K562 (cell line): ENCODE data around the gene KRTAP1-1. TPM values are rescaled to one million over a fixed set of nuclear protein-coding genes. Genes with fewer than 3 reads are reported as not detected.
A peak's percentile ranks its signal among the peaks of the same experiment; 100 is the strongest.

Experiments used
- ATF6 ChIP-seq: sonication (generic); formaldehyde crosslinking; IDR thresholded peaks from 2 replicates; pipeline ENCODE4 v1.4.0; 2020; ENCODE audit warnings: mild to moderate bottlenecking, missing genetic modification reagents
- DPF2 ChIP-seq: fragments of 450-650 bp; IDR thresholded peaks from 2 replicates; pipeline ENCODE4 v1.6.1; 2016
- ETV1 ChIP-seq: fragments of 450-650 bp; conservative IDR thresholded peaks from 2 replicates; pipeline ENCODE4 v1.6.1; 2016; ENCODE audit warnings: missing genetic modification characterization, control low read depth, low read depth, missing compliant biosample characterization
- IRF1 ChIP-seq: sonication (generic); formaldehyde crosslinking; IDR thresholded peaks from 2 replicates; pipeline ENCODE4 v1.8.0; 2022; ENCODE audit warnings: missing genetic modification reagents, mild to moderate bottlenecking, borderline replicate concordance
- JUNB ChIP-seq: fragments of 450-650 bp; formaldehyde crosslinking; conservative IDR thresholded peaks from 2 replicates; pipeline ENCODE4 v1.4.0; 2020; ENCODE audit warnings: mild to moderate bottlenecking
- KHSRP ChIP-seq: fragments of 450-650 bp; IDR thresholded peaks from 2 replicates; pipeline ENCODE4 v1.6.1; 2017
- MAZ ChIP-seq, 2 experiments: fragments of 450-650 bp in 1 of 2; sonication (generic) in 1 of 2; formaldehyde crosslinking; IDR thresholded peaks in 1 of 2; conservative IDR thresholded peaks in 1 of 2; 2 replicates each; pipeline versions ENCODE4 v1.4.0 to v1.5.0; 2020; ENCODE audit warnings: mild to moderate bottlenecking in 1 of 2, missing genetic modification reagents in 1 of 2
- MBD1 ChIP-seq: fragments of 250-450 bp; sonication (Bioruptor Pico); IDR thresholded peaks from 2 replicates; pipeline ENCODE4 v1.8.0; 2022; ENCODE audit warnings: inconsistent platforms
- MCM5 ChIP-seq: fragments of 450-650 bp; IDR thresholded peaks from 2 replicates; pipeline ENCODE4 v1.6.1; 2016; ENCODE audit warnings: low read depth
- MEF2D ChIP-seq: conservative IDR thresholded peaks from 2 replicates; pipeline ENCODE4 v1.6.1; 2016; ENCODE audit warnings: low read depth, missing genetic modification characterization, missing compliant biosample characterization
- RFX5 ChIP-seq: IDR thresholded peaks from 2 replicates; pipeline ENCODE4 v1.6.1; 2011; ENCODE audit warnings: low read depth, mild to moderate bottlenecking, improper control_type of control experiment, low read length
- RNF2 ChIP-seq: sonication (generic); IDR thresholded peaks from 2 replicates; pipeline ENCODE4 v1.6.1; 2016
- TARDBP ChIP-seq: fragments of 450-650 bp; IDR thresholded peaks from 2 replicates; pipeline ENCODE4 v1.6.1; 2016
- ZNF232 ChIP-seq: sonication (generic); formaldehyde crosslinking; IDR thresholded peaks from 2 replicates; pipeline ENCODE4 v1.8.0; 2022; ENCODE audit warnings: mild to moderate bottlenecking, missing genetic modification reagents
- ZNF449 ChIP-seq: fragments of 250-450 bp; sonication (Bioruptor Pico); IDR thresholded peaks from 2 replicates; pipeline ENCODE4 v1.8.0; 2022; ENCODE audit warnings: moderate library complexity, mild to moderate bottlenecking, inconsistent platforms
- ZNF507 ChIP-seq: conservative IDR thresholded peaks from 2 replicates; pipeline ENCODE4 v1.6.1; 2017; ENCODE audit warnings: missing genetic modification characterization, missing compliant biosample characterization
- ZNF644 ChIP-seq: fragments of 200-800 bp; sonication (Bioruptor generic); IDR thresholded peaks from 2 replicates; pipeline ENCODE4 v1.6.1; 2016; ENCODE audit warnings: low read depth, missing genetic modification characterization, missing compliant biosample characterization
- polyA plus RNA-seq, 8 experiments: library from polyadenylated mRNA; depleted of rRNA in 4 of 8; stranded (reverse) in 5 of 8; unstranded in 3 of 8; fragments of >200 nt; fragmentation: Nextera tagmentation in 2 of 8; fragmentation: Illumina TruSeq in 1 of 8; extraction: Ambion mirVana in 2 of 8; extraction: Trizol in 1 of 8; gene quantifications; 2 replicates each; pipeline versions ENCODE4 v1.2.1 to v1.2.3, GENCODE V29; 2011 to 2014; ENCODE audit warnings: inconsistent platforms in 1 of 8, missing spikeins in 1 of 8
- total RNA-seq, 7 experiments: library from RNA; depleted of rRNA in 6 of 7; stranded (reverse); fragments of >200 nt in 6 of 7; fragmentation: Illumina TruSeq in 2 of 7; extraction: Trizol in 2 of 7; gene quantifications; 2 replicates each; pipeline versions ENCODE4 v1.2.1 to v1.2.3, GENCODE V29; 2011 to 2021; ENCODE audit warnings: low replicate concordance in 1 of 7

Gene KRTAP1-1
- total and polyA plus RNA-seq, 9 of the 15 experiments (the other 6 are each of a cell fraction or from before 2014, with no cell fraction given), result not detected

GRCh38 chr17:41065829-41066624, 24.8 kb upstream of the KRTAP1-1 start, which contains the start of gene KRTAP2-4 (continued):
- TF ChIP-seq MCM5 (no peak), ETV1 (tag) (0 out of 2 replicates have a peak, but pooled peaks have one; percentile 12), MEF2D (tag) (peak; percentile 30; the same call in 1 of the 2 replicates), RNF2 (peak; percentile 66; the same call in 1 of the 2 replicates), MBD1 (CRISPR knock-in tag) (no peak), RFX5 (no peak), ZNF507 (tag) (no peak), IRF1 (no peak), KHSRP (no peak), ATF6 (CRISPR knock-in tag) (no peak), ZNF232 (no peak), ZNF644 (tag) (peak; percentile 52; the same call in 1 of the 2 replicates), MAZ (CRISPR knock-in tag; conservative IDR thresholded peaks at IDR 0.05 in 1 of 2, IDR thresholded peaks at IDR 0.05 in 1 of 2) (0 out of 4 replicates have a peak, but pooled peaks of 1 of the 2 experiments have one; percentile 33), JUNB (CRISPR knock-in tag) (peak; percentile 89), DPF2 (peak; percentile 73), TARDBP (no peak), ZNF449 (peak; percentile 10; the same call in 1 of the 2 replicates)
